Measurements from ENCODE around the gene PTPN11.

- no peak for TF ChIP-seq CTCF (IDR thresholded peaks at IDR 0.05)
- no peak for TF ChIP-seq EP300 (IDR thresholded peaks at IDR 0.05)
Measured at GRCh38 chr12:112535637-112536366, 117.1 kb downstream of the PTPN11 start.

Measured in tibial nerve (tissue), 4 donors.